Mesendoderm (in vitro differentiated cells): ENCODE measurements around the gene SUPT5H.

Experiments used
- DNase-seq: peaks from one replicate; pipeline ENCODE4 v3.0.0; 2013
- H2AK5ac ChIP-seq: 2 replicates; pipeline ENCODE4 v1.6.1; 2013; ENCODE audit warnings: low read length, inconsistent platforms
- H2BK120ac ChIP-seq: 2 replicates; pipeline ENCODE4 v1.6.1; 2013; ENCODE audit warnings: low read depth, mild to moderate bottlenecking, low read length, moderate library complexity, mixed read lengths
- H2BK15ac ChIP-seq: replicated peaks from 2 replicates; pipeline ENCODE4 v1.6.1; 2013; ENCODE audit warnings: low read depth, mild to moderate bottlenecking, moderate library complexity
- H2BK5ac ChIP-seq: 2 replicates; pipeline ENCODE4 v1.6.1; 2013; ENCODE audit warnings: low read length, inconsistent platforms
- H3K18ac ChIP-seq: 2 replicates; pipeline ENCODE4 v1.6.1; 2013; ENCODE audit warnings: mild to moderate bottlenecking, low read length, mixed read lengths
- H3K23ac ChIP-seq: one replicate; pipeline ENCODE4 v1.6.1; 2013; ENCODE audit warnings: low read length
- H3K27ac ChIP-seq: 2 replicates; pipeline ENCODE4 v1.5.1; 2013; ENCODE audit warnings: low read depth, mild to moderate bottlenecking, inconsistent platforms, low read length, moderate library complexity
- H3K27me3 ChIP-seq: 2 replicates; pipeline ENCODE4 v1.6.1; 2013; ENCODE audit warnings: low read length, control low read depth, mild to moderate bottlenecking, inconsistent platforms; ENCODE audit not compliant: insufficient read depth, poor library complexity
- H3K36me3 ChIP-seq: 2 replicates; pipeline ENCODE4 v1.6.1; 2013; ENCODE audit warnings: low read length, inconsistent platforms; ENCODE audit not compliant: control insufficient read depth, insufficient read depth
- H3K4ac ChIP-seq: one replicate; pipeline ENCODE4 v1.6.1; 2013; ENCODE audit warnings: low read depth, mild to moderate bottlenecking, low read length, moderate library complexity
- H3K4me1 ChIP-seq: 2 replicates; pipeline ENCODE4 v1.6.1; 2013; ENCODE audit warnings: low read depth, low read length, inconsistent platforms; ENCODE audit not compliant: control insufficient read depth
- H3K4me2 ChIP-seq: 2 replicates; pipeline ENCODE4 v1.6.1; 2013; ENCODE audit warnings: low read length
- H3K4me3 ChIP-seq: 2 replicates; pipeline ENCODE4 v1.5.1; 2013; ENCODE audit warnings: mild to moderate bottlenecking, low read length
- H3K56ac ChIP-seq: one replicate; pipeline ENCODE4 v1.6.1; 2013; ENCODE audit warnings: low read length
- H3K79me1 ChIP-seq: 2 replicates; pipeline ENCODE4 v1.6.1; 2013; ENCODE audit warnings: low read length, inconsistent platforms
- H3K79me2 ChIP-seq: 2 replicates; pipeline ENCODE4 v1.6.1; 2013; ENCODE audit warnings: mild to moderate bottlenecking, low read length; ENCODE audit not compliant: control insufficient read depth, insufficient read depth
- H3K9ac ChIP-seq: 2 replicates; pipeline ENCODE4 v1.6.1; 2013; ENCODE audit warnings: low read length, inconsistent platforms
- H4K5ac ChIP-seq: one replicate; pipeline ENCODE4 v1.6.1; 2013; ENCODE audit warnings: low read length
- H4K8ac ChIP-seq: one replicate; pipeline ENCODE4 v1.6.1; 2013; ENCODE audit warnings: low read depth, mild to moderate bottlenecking, control low read depth, low read length, moderate library complexity
- WGBS: extraction: QIAGEN DNeasy Blood & Tissue Kit; methylation state at CpG from one replicate; pipeline ENCODE4 v1.1.7; 2013; ENCODE audit warnings: low lambda C conversion rate, missing lambda C conversion rate; ENCODE audit not compliant: insufficient coverage; ENCODE audit errors: extremely low coverage; 5-methylcytosine and 5-hydroxymethylcytosine counted together

The SUPT5H gene

GRCh38 chr19:39428283-39429112 is 16.9 kb upstream of the SUPT5H start:
- peak; percentile 97 for DNase-seq
- peak overlapping the region; percentile 41 for H3K4ac ChIP-seq
- peak overlapping the region; percentile 81 for H3K23ac ChIP-seq
- peak overlapping the region; percentile 68 for H3K56ac ChIP-seq
- H3K18ac ChIP-seq: peak overlapping the region; percentile 88
- H3K4me1 ChIP-seq: peaks cover 8% of the 10 kb centered on the region
- H3K36me3 ChIP-seq: peaks cover 30% of the 10 kb centered on the region
- H3K79me1 ChIP-seq: peaks cover 10% of the 10 kb centered on the region
- peak overlapping the region; percentile 65 for H2BK5ac ChIP-seq
- H2AK5ac ChIP-seq: no peak overlapping the region
- no peaks in the 10 kb centered on the region for H3K27me3 ChIP-seq
- no peak overlapping the region for H4K8ac ChIP-seq
- no CpG with 5 or more reads among the region's 23 CpGs for WGBS
- no peak overlapping the region for H3K4me3 ChIP-seq
- no peak overlapping the region for H4K5ac ChIP-seq
- H2BK15ac ChIP-seq: no peak overlapping the region
- peaks cover 3% of the 10 kb centered on the region for H3K79me2 ChIP-seq
- H2BK120ac ChIP-seq: no peak overlapping the region
- H3K4me2 ChIP-seq: no peak overlapping the region
- peak overlapping the region; percentile 89 for H3K27ac ChIP-seq
- peak overlapping the region; percentile 62 for H3K9ac ChIP-seq

DNA sequence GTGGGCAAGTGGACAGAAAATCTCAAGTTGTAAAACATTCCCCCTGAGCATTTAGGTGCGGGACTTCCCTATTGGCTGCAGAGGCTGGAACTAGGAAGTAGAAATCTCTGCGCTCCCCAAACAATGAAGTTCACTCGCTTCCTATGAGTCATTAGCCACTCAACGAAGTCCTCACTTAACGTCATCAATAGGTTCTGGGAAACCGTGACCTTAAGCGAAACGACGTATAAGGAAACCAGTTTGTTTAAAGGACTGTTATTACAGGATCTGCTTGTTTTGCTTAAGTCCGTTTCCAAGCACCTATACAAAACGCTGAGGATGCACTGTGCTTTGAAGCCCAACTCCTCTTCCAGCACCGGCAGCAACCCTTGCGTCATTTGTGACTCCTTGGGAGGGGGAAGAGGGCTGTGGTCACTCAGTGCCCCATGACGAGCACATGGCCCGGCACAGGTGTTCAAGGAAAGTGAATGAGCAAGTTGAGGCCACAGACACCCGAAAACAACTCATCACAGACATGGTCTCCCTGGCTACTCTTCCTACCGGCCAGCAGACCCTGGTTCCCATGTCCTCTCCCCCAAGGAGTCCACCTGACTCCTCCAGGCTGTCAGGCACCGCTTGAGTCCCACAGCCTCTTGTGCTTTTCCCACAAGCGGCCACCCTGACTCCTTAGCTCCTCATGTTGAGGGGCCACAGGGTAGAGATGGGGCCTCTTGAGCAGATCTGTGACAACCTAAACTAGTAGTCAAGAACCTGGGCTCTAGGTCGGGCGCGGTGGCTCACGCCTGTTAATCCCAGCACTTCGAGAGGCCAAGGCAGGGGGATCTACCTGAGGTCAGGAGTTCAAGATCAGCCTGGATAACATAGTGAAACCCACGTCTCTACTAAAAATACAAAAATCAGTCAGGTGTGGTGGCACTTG is 14.4 kb upstream of the SUPT5H start:
- no CpG with 5 or more reads among the region's 25 CpGs for WGBS
- H3K79me1 ChIP-seq: peaks cover 16% of the 10 kb centered on the region
- no peaks in the 10 kb centered on the region for H3K27me3 ChIP-seq
- peaks cover 14% of the 10 kb centered on the region for H3K4me1 ChIP-seq
- H2BK5ac ChIP-seq: no peak overlapping the region
- peaks cover 25% of the 10 kb centered on the region for H3K79me2 ChIP-seq
- H3K9ac ChIP-seq: no peak overlapping the region
- H2BK120ac ChIP-seq: no peak overlapping the region
- no peak overlapping the region for H3K27ac ChIP-seq
- H4K8ac ChIP-seq: no peak overlapping the region
- no peak overlapping the region for H4K5ac ChIP-seq
- DNase-seq: peak; percentile 81
- no peak overlapping the region for H2BK15ac ChIP-seq
- H3K4me2 ChIP-seq: no peak overlapping the region
- no peak overlapping the region for H3K4ac ChIP-seq
- H3K18ac ChIP-seq: no peak overlapping the region
- no peak overlapping the region for H3K56ac ChIP-seq
- no peak overlapping the region for H3K4me3 ChIP-seq
- H2AK5ac ChIP-seq: no peak overlapping the region
- H3K36me3 ChIP-seq: peaks cover 21% of the 10 kb centered on the region
- no peak overlapping the region for H3K23ac ChIP-seq

- H3K36me3 ChIP-seq: peaks cover 21% of the 10 kb centered on the region
- H3K4me3 ChIP-seq: no peak overlapping the region
- H3K4me1 ChIP-seq: peaks cover 17% of the 10 kb centered on the region
- H2BK120ac ChIP-seq: no peak overlapping the region
- no peak for DNase-seq
- no peak overlapping the region for H3K56ac ChIP-seq
- H3K23ac ChIP-seq: no peak overlapping the region
- H4K8ac ChIP-seq: no peak overlapping the region
- peaks cover 25% of the 10 kb centered on the region for H3K79me2 ChIP-seq
- peaks cover 16% of the 10 kb centered on the region for H3K79me1 ChIP-seq
- no peak overlapping the region for H3K27ac ChIP-seq
- no peak overlapping the region for H3K9ac ChIP-seq
- no peaks in the 10 kb centered on the region for H3K27me3 ChIP-seq
- no peak overlapping the region for H3K4me2 ChIP-seq
- no peak overlapping the region for H2AK5ac ChIP-seq
- no peak overlapping the region for H4K5ac ChIP-seq
- no peak overlapping the region for H3K18ac ChIP-seq
- no peak overlapping the region for H3K4ac ChIP-seq
- no peak overlapping the region for H2BK15ac ChIP-seq
- no CpG with 5 or more reads among the region's 8 CpGs for WGBS
- H2BK5ac ChIP-seq: no peak overlapping the region
Observed at GRCh38 chr19:39432677-39433025, 12.7 kb upstream of the SUPT5H start.

GRCh38 chr19:39433480-39434079 is 11.8 kb upstream of the SUPT5H start:
- Histone ChIP-seq H3K36me3 (peaks cover 21% of the 10 kb centered on the region), H3K23ac (no peak overlapping the region), H2AK5ac (no peak overlapping the region), H3K79me1 (peaks cover 16% of the 10 kb centered on the region), H3K27ac (no peak overlapping the region), H3K4me1 (peaks cover 14% of the 10 kb centered on the region), H2BK5ac (no peak overlapping the region), H3K4ac (no peak overlapping the region), H3K18ac (no peak overlapping the region), H3K4me3 (no peak overlapping the region), H3K56ac (peak overlapping the region; percentile 40), H2BK15ac (no peak overlapping the region), H3K27me3 (no peaks in the 10 kb centered on the region), H3K4me2 (peak overlapping the region; percentile 54), H3K79me2 (peaks cover 25% of the 10 kb centered on the region), H4K5ac (no peak overlapping the region), H4K8ac (no peak overlapping the region), H2BK120ac (no peak overlapping the region), H3K9ac (peak overlapping the region; percentile 99)
- no CpG with 5 or more reads among the region's 8 CpGs for WGBS
- DNase-seq: no peak

DNA sequence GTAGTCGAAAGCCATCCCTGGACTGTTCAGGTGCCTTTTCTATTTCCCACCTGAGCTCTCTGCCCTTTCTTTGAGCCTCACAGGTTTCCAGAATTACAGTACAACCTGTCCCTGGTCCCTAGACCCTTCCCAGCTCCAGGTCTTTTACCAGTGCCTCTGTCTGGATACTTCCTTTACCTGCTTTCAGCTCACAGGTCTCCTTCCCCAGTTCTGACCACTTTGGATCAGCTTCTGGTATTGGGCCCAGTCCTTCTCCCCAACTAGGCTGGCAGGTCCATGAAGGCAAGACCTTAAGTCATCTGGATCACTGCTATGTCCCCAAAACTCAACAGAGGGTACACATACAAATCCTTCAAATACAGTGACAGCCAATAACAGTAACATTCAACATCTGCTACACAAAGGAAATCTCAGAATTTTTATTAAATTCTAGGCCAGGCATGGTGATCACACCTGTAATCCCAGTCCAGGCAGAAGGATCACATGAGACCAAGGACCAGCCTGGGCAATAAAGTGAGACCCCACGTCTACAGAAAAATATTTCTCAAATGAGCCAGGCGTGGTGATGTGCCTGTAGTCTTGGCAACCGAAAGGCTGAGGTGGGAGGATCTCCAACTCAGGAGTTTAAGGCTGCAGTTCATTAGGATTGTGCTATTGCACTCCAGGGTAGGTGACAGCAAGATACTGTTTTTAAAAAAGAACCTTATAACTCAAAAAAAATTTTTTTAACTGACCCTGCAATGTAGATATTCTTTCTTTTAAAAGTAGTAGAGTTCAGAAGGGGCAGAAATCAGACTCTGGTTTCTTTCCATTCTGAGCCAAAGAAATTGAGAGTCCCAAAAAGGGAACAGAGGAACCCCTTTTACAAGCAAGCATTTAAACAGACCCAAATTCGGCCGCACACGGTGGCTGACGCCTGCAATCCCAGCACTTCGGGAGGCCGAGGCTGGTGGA is 11.0 kb upstream of the SUPT5H start:
- no peak overlapping the region for H3K18ac ChIP-seq
- H3K27me3 ChIP-seq: no peaks in the 10 kb centered on the region
- peaks cover 16% of the 10 kb centered on the region for H3K79me1 ChIP-seq
- peak overlapping the region; percentile 100 for H3K56ac ChIP-seq
- H2BK120ac ChIP-seq: no peak overlapping the region
- no peak for DNase-seq
- H3K4me3 ChIP-seq: peak overlapping the region; percentile 97
- peaks cover 21% of the 10 kb centered on the region for H3K36me3 ChIP-seq
- H3K23ac ChIP-seq: no peak overlapping the region
- peaks cover 11% of the 10 kb centered on the region for H3K4me1 ChIP-seq
- no peak overlapping the region for H2AK5ac ChIP-seq
- no CpG with 5 or more reads among the region's 10 CpGs for WGBS
- no peak overlapping the region for H4K8ac ChIP-seq
- H2BK5ac ChIP-seq: no peak overlapping the region
- H3K27ac ChIP-seq: no peak overlapping the region
- H2BK15ac ChIP-seq: no peak overlapping the region
- peak overlapping the region; percentile 99 for H3K9ac ChIP-seq
- peaks cover 25% of the 10 kb centered on the region for H3K79me2 ChIP-seq
- no peak overlapping the region for H4K5ac ChIP-seq
- H3K4ac ChIP-seq: no peak overlapping the region
- peak overlapping the region; percentile 78 for H3K4me2 ChIP-seq
